Neural cell (in vitro differentiated cells): ENCODE results near the gene WWC1. TPM values are rescaled to one million over a fixed set of nuclear protein-coding genes. Genes with fewer than 3 reads are reported as not detected.

Source experiments
- H2AFZ ChIP-seq: fragments of 200-600, 300-800 bp; sonication (generic), shearing (Covaris generic); 2 replicates; pipeline ENCODE4 v1.6.0; 2014; ENCODE audit warnings: low read depth, mild to moderate bottlenecking, antibody characterized with exemption, low read length, moderate library complexity
- H3F3A ChIP-seq: fragments of 200-600 bp; shearing (Covaris generic); 2 replicates; pipeline ENCODE4 v1.6.1; 2016; ENCODE audit warnings: mild to moderate bottlenecking, moderate library complexity, mixed read lengths, antibody characterized with exemption, low read length; ENCODE audit not compliant: insufficient read depth, poor library complexity, severe bottlenecking
- H3K27ac ChIP-seq: fragments of 200-600, 300-800 bp; sonication (generic), shearing (Covaris generic); 2 replicates; pipeline ENCODE4 v1.5.1; 2014; ENCODE audit warnings: mild to moderate bottlenecking, low read length, moderate library complexity
- H3K27me3 ChIP-seq: fragments of 300-800, 200-600 bp; sonication (generic), shearing (Covaris generic); 2 replicates; pipeline ENCODE4 v1.6.0; 2014; ENCODE audit warnings: mild to moderate bottlenecking, low read depth, low read length, moderate library complexity; ENCODE audit not compliant: insufficient read depth
- H3K36me3 ChIP-seq: fragments of 300-800, 200-600 bp; sonication (generic), shearing (Covaris generic); 2 replicates; pipeline ENCODE4 v1.5.1; 2014; ENCODE audit warnings: mild to moderate bottlenecking, antibody characterized with exemption, low read length, moderate library complexity; ENCODE audit not compliant: insufficient read depth
- H3K4me2 ChIP-seq: fragments of 300-800, 200-600 bp; sonication (generic), shearing (Covaris generic); 2 replicates; pipeline ENCODE4 v1.6.0; 2014; ENCODE audit warnings: mild to moderate bottlenecking, low read length
- H3K4me3 ChIP-seq: fragments of 300-800, 200-600 bp; sonication (generic), shearing (Covaris generic); 2 replicates; pipeline ENCODE4 v1.5.1; 2014; ENCODE audit warnings: mild to moderate bottlenecking, low read length, moderate library complexity
- H3K79me2 ChIP-seq: fragments of 200-600 bp; shearing (Covaris generic); replicated peaks from 2 replicates; pipeline ENCODE4 v1.6.0; 2014; ENCODE audit warnings: mild to moderate bottlenecking, low read length, moderate library complexity; ENCODE audit not compliant: insufficient read depth
- H3K9ac ChIP-seq: fragments of 300-800, 200-600 bp; sonication (generic), shearing (Covaris generic); 2 replicates; pipeline ENCODE4 v1.6.1; 2016; ENCODE audit warnings: mild to moderate bottlenecking, low read length, mixed read lengths
- H3K9me2 ChIP-seq: fragments of 200-600 bp; shearing (Covaris generic); 2 replicates; pipeline ENCODE4 v1.6.1; 2016; ENCODE audit warnings: mild to moderate bottlenecking, low read length, mixed read lengths; ENCODE audit not compliant: insufficient read depth
- H3K9me3 ChIP-seq: fragments of 200-600, 300-800 bp; sonication (generic), shearing (Covaris generic); 2 replicates; pipeline ENCODE4 v1.6.1; 2016; ENCODE audit warnings: mild to moderate bottlenecking, mixed run types, low read length, moderate library complexity, mixed read lengths
- H4K20me1 ChIP-seq: fragments of 200-600 bp; shearing (Covaris generic); 2 replicates; pipeline ENCODE4 v1.6.1; 2016; ENCODE audit warnings: mild to moderate bottlenecking, mixed run types; ENCODE audit not compliant: insufficient read depth
- EP300 ChIP-seq: fragments of 450-650 bp; conservative IDR thresholded peaks from 2 replicates; pipeline ENCODE4 v1.6.1; 2014; ENCODE audit warnings: antibody characterized with exemption, mild to moderate bottlenecking, moderate library complexity; ENCODE audit not compliant: poor library complexity, severe bottlenecking
- EZH2 ChIP-seq: fragments of 200-600, 300-800 bp; shearing (Covaris generic), sonication (generic); IDR thresholded peaks from 2 replicates; pipeline ENCODE4 v1.6.1; 2014; ENCODE audit warnings: antibody characterized with exemption, low read length, borderline replicate concordance, mild to moderate bottlenecking; ENCODE audit not compliant: insufficient read depth, poor library complexity, severe bottlenecking
- MXI1 ChIP-seq: fragments of 450-650 bp; conservative IDR thresholded peaks from 2 replicates; pipeline ENCODE4 v1.6.1; 2014; ENCODE audit warnings: antibody characterized with exemption, mild to moderate bottlenecking; ENCODE audit not compliant: poor library complexity, severe bottlenecking
- POLR2AphosphoS5 ChIP-seq: IDR thresholded peaks from 2 replicates; pipeline ENCODE4 v1.6.1; 2012
- RAD21 ChIP-seq: fragments of 450-650 bp; conservative IDR thresholded peaks from 2 replicates; pipeline ENCODE4 v1.6.1; 2014; ENCODE audit warnings: antibody characterized with exemption, mild to moderate bottlenecking, moderate library complexity
- SMC3 ChIP-seq: fragments of 450-650 bp; conservative IDR thresholded peaks from 2 replicates; pipeline ENCODE4 v1.6.1; 2014; ENCODE audit warnings: antibody characterized with exemption, mild to moderate bottlenecking, moderate library complexity; ENCODE audit not compliant: poor library complexity
- TAF1 ChIP-seq: IDR thresholded peaks from 2 replicates; pipeline ENCODE4 v1.6.1; 2012; ENCODE audit warnings: low read depth
- polyA plus RNA-seq: library from polyadenylated mRNA; depleted of rRNA; stranded (reverse); fragments of >200 nt; gene quantifications from 2 replicates; pipeline ENCODE4 v1.2.3, GENCODE V29; 2014
- TF ChIP-seq, protein P1 (sequence below): fragments of 450-650 bp; IDR thresholded peaks from 2 replicates; pipeline ENCODE4 v1.5.1; 2014; ENCODE audit warnings: antibody characterized with exemption, mild to moderate bottlenecking, moderate library complexity; ENCODE audit not compliant: poor library complexity, severe bottlenecking
- TF ChIP-seq, protein P2 (sequence below): IDR thresholded peaks from 2 replicates; pipeline ENCODE4 v1.6.1; 2012; ENCODE audit warnings: borderline replicate concordance

Gene WWC1
- polyA plus RNA-seq, 1 donor from 2014 or later, result 0.97 TPM

DNA sequence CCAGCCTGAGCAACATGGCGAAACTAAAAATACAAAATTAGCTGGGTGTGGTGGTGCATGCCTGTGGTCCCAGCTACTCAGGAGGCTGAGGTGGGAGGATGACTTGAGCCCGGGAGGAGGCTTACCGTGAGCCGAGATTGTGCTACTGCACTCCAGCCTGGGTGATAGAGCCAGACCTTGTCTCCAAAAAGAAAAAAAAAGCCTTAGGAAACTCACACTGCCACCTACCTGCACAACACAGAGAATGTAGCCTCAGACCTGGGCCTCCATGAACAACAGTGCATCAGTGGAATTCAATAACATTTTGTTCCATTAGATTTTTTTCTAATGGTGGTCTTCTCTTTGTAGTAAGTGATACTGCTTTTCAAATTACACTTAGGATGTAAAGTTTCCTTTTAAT, 131.0 kb downstream of the WWC1 start:
- TF ChIP-seq, protein P1, sequence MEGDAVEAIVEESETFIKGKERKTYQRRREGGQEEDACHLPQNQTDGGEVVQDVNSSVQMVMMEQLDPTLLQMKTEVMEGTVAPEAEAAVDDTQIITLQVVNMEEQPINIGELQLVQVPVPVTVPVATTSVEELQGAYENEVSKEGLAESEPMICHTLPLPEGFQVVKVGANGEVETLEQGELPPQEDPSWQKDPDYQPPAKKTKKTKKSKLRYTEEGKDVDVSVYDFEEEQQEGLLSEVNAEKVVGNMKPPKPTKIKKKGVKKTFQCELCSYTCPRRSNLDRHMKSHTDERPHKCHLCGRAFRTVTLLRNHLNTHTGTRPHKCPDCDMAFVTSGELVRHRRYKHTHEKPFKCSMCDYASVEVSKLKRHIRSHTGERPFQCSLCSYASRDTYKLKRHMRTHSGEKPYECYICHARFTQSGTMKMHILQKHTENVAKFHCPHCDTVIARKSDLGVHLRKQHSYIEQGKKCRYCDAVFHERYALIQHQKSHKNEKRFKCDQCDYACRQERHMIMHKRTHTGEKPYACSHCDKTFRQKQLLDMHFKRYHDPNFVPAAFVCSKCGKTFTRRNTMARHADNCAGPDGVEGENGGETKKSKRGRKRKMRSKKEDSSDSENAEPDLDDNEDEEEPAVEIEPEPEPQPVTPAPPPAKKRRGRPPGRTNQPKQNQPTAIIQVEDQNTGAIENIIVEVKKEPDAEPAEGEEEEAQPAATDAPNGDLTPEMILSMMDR, result no peak
- TF ChIP-seq EP300 (no peak), MXI1 (no peak), RAD21 (no peak), POLR2AphosphoS5 (no peak)
- Histone ChIP-seq H3K9me2 (no peaks in the 10 kb centered on the region), H3F3A (no peaks in the 10 kb centered on the region), H3K27ac (no peak overlapping the region), H3K36me3 (no peaks in the 10 kb centered on the region), H3K4me3 (no peak overlapping the region), H3K79me2 (no peaks in the 10 kb centered on the region), H3K9me3 (no peaks in the 10 kb centered on the region), H3K4me2 (no peak overlapping the region), H2AFZ (no peak overlapping the region), H3K27me3 (no peaks in the 10 kb centered on the region), H4K20me1 (no peaks in the 10 kb centered on the region), H3K9ac (no peak overlapping the region)

DNA sequence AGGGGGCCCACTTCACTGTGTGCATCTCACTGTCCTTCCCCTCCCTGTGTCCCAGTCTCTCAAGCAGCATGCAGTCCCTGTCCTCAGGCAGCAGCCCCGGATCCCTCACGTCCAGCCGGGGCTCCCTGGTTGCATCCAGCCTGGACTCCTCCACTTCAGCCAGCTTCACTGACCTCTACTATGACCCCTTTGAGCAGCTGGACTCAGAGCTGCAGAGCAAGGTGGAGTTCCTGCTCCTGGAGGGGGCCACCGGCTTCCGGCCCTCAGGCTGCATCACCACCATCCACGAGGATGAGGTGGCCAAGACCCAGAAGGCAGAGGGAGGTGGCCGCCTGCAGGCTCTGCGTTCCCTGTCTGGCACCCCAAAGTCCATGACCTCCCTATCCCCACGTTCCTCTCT, 132.0 kb downstream of the WWC1 start:
- Histone ChIP-seq H3F3A (no peaks in the 10 kb centered on the region), H2AFZ (no peak overlapping the region), H3K79me2 (no peaks in the 10 kb centered on the region), H3K4me3 (no peak overlapping the region), H3K27ac (no peak overlapping the region), H3K9me2 (no peaks in the 10 kb centered on the region), H3K9ac (no peak overlapping the region), H3K9me3 (no peaks in the 10 kb centered on the region), H3K27me3 (no peaks in the 10 kb centered on the region), H4K20me1 (no peaks in the 10 kb centered on the region), H3K36me3 (no peaks in the 10 kb centered on the region), H3K4me2 (no peak overlapping the region)
- TF ChIP-seq EP300 (no peak), EZH2 (no peak), POLR2AphosphoS5 (no peak), RAD21 (no peak), TAF1 (no peak), SMC3 (no peak), MXI1 (no peak)
- TF ChIP-seq, protein P1, result no peak
- TF ChIP-seq, protein P2, sequence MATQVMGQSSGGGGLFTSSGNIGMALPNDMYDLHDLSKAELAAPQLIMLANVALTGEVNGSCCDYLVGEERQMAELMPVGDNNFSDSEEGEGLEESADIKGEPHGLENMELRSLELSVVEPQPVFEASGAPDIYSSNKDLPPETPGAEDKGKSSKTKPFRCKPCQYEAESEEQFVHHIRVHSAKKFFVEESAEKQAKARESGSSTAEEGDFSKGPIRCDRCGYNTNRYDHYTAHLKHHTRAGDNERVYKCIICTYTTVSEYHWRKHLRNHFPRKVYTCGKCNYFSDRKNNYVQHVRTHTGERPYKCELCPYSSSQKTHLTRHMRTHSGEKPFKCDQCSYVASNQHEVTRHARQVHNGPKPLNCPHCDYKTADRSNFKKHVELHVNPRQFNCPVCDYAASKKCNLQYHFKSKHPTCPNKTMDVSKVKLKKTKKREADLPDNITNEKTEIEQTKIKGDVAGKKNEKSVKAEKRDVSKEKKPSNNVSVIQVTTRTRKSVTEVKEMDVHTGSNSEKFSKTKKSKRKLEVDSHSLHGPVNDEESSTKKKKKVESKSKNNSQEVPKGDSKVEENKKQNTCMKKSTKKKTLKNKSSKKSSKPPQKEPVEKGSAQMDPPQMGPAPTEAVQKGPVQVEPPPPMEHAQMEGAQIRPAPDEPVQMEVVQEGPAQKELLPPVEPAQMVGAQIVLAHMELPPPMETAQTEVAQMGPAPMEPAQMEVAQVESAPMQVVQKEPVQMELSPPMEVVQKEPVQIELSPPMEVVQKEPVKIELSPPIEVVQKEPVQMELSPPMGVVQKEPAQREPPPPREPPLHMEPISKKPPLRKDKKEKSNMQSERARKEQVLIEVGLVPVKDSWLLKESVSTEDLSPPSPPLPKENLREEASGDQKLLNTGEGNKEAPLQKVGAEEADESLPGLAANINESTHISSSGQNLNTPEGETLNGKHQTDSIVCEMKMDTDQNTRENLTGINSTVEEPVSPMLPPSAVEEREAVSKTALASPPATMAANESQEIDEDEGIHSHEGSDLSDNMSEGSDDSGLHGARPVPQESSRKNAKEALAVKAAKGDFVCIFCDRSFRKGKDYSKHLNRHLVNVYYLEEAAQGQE, result no peak
